ENCODE measurements around the gene CDKN2AIP. TPM values are rescaled to one million over a fixed set of nuclear protein-coding genes. Genes with fewer than 3 reads are reported as not detected.

Gene CDKN2AIP
- total RNA-seq, 4 donors from 2014 or later, result 18.6 to 42.0 (median 31.0) TPM

- peaks cover 0 to 50% (median 25%) of the 10 kb centered on the region in 4 donors for H3K4me1 ChIP-seq
Observed at GRCh38 chr4:183447646-183448045, 3.2 kb downstream of the CDKN2AIP start.

GRCh38 chr4:183448436-183448835 lies 4.0 kb downstream of the CDKN2AIP start:
- H3K4me1 ChIP-seq, result peaks cover 0 to 42% (median 22%) of the 10 kb centered on the region in 4 donors
- peaks cover 0 to 50% (median 12%) of the 10 kb centered on the region in 3 donors for H3K36me3 ChIP-seq
- whole genome bisulfite sequencing, 2 donors, result 43 to 44% methylated on average over 3 of the region's 3 CpGs

More at GRCh38 chr4:183447646-183448045, 3.2 kb downstream of the CDKN2AIP start:
- H3K27ac ChIP-seq, result no peak overlapping the region
- no peaks in the 10 kb centered on the region for H3K9me3 ChIP-seq
- 80 to 92% methylated on average over 5 of the region's 5 CpGs for WGBS, 2 donors
- TF ChIP-seq EP300 (IDR thresholded peaks at IDR 0.05) (no peak), CTCF (IDR thresholded peaks at IDR 0.05) (no peak), POLR2A (IDR thresholded peaks at IDR 0.05) (no peak)
- peaks cover 0 to 43% (median 12%) of the 10 kb centered on the region in 3 donors for H3K36me3 ChIP-seq
- DNase-seq (ENCODE audit: low spot score in 2 of 2), result no peak
- H3K4me3 ChIP-seq, result no peak overlapping the region
- no peaks in the 10 kb centered on the region for H3K27me3 ChIP-seq

GRCh38 chr4:183449193-183449882 lies 4.9 kb downstream of the CDKN2AIP start:
- 76 to 77% methylated on average over 5 of the region's 5 CpGs for whole genome bisulfite sequencing, 2 donors
- H3K36me3 ChIP-seq, result peaks cover 0 to 56% (median 12%) of the 10 kb centered on the region in 3 donors
- H3K4me1 ChIP-seq, result peaks cover 0 to 40% (median 21%) of the 10 kb centered on the region in 4 donors
- no peak for TF ChIP-seq EP300 (IDR thresholded peaks at IDR 0.05)
- TF ChIP-seq CTCF (IDR thresholded peaks at IDR 0.05), result no peak
- TF ChIP-seq POLR2A (IDR thresholded peaks at IDR 0.05), result no peak
- no peaks in the 10 kb centered on the region for H3K9me3 ChIP-seq
- H3K27ac ChIP-seq, result no peak overlapping the region
- no peak for DNase-seq (ENCODE audit: low spot score in 2 of 2)
- no peaks in the 10 kb centered on the region for H3K27me3 ChIP-seq
- H3K4me3 ChIP-seq, result no peak overlapping the region

More at GRCh38 chr4:183448436-183448835, 4.0 kb downstream of the CDKN2AIP start:
- TF ChIP-seq POLR2A (IDR thresholded peaks at IDR 0.05) (no peak), EP300 (IDR thresholded peaks at IDR 0.05) (no peak), CTCF (IDR thresholded peaks at IDR 0.05) (no peak)
- Histone ChIP-seq H3K9me3 (no peaks in the 10 kb centered on the region), H3K27ac (no peak overlapping the region), H3K4me3 (no peak overlapping the region), H3K27me3 (no peaks in the 10 kb centered on the region)
- DNase-seq (ENCODE audit: low spot score in 2 of 2), result no peak

GRCh38 chr4:183450108-183450507 lies 5.7 kb downstream of the CDKN2AIP start:
- TF ChIP-seq EP300 (IDR thresholded peaks at IDR 0.05) (no peak), CTCF (IDR thresholded peaks at IDR 0.05) (no peak), POLR2A (IDR thresholded peaks at IDR 0.05) (no peak)
- H3K36me3 ChIP-seq, result peaks cover 0 to 56% (median 12%) of the 10 kb centered on the region in 3 donors
- no peak for DNase-seq (ENCODE audit: low spot score in 2 of 2)
- no peaks in the 10 kb centered on the region for H3K27me3 ChIP-seq
- H3K27ac ChIP-seq, result no peak overlapping the region
- WGBS, 2 donors, result 95 to 98% methylated on average over 1 of the region's 1 CpG
- H3K4me3 ChIP-seq, result no peak overlapping the region
- H3K9me3 ChIP-seq, result no peaks in the 10 kb centered on the region
- peaks cover 0 to 40% (median 21%) of the 10 kb centered on the region in 4 donors for H3K4me1 ChIP-seq

- Histone ChIP-seq H3K9me3 (no peaks in the 10 kb centered on the region), H3K36me3 (peaks cover 0 to 30% (median 0%) of the 10 kb centered on the region in 3 donors), H3K27me3 (no peaks in the 10 kb centered on the region), H3K4me3 (no peak overlapping the region), H3K27ac (no peak overlapping the region), H3K4me1 (no peaks in the 10 kb centered on the region)
- WGBS, 2 donors, result 82 to 87% methylated on average over 7 of the region's 7 CpGs
- no peak for DNase-seq (ENCODE audit: low spot score in 2 of 2)
- TF ChIP-seq CTCF (IDR thresholded peaks at IDR 0.05) (no peak), EP300 (IDR thresholded peaks at IDR 0.05) (no peak), POLR2A (IDR thresholded peaks at IDR 0.05) (no peak)
Observed at GRCh38 chr4:183455431-183456195, 11.2 kb downstream of the CDKN2AIP start.

Data from tibial nerve (tissue), 4 donors.